ENCODE measurements around the gene KLF6.

- TF ChIP-seq GATA3 (IDR thresholded peaks at IDR 0.05; ENCODE audit: low read depth, low read length) (no peak), GATA2 (IDR thresholded peaks at IDR 0.05; ENCODE audit: low read depth, low read length) (no peak)
These were observed 28.3 kb upstream of the KLF6 start for GRCh38 chr10:3813267-3813666.
